ENCODE measurements around the gene IL18. TPM values are rescaled to one million over a fixed set of nuclear protein-coding genes. Genes with fewer than 3 reads are reported as not detected.

IL18 gene
- total RNA-seq, 4 donors from 2014 or later, result 1.2 to 6.8 (median 3.9) TPM

DNA sequence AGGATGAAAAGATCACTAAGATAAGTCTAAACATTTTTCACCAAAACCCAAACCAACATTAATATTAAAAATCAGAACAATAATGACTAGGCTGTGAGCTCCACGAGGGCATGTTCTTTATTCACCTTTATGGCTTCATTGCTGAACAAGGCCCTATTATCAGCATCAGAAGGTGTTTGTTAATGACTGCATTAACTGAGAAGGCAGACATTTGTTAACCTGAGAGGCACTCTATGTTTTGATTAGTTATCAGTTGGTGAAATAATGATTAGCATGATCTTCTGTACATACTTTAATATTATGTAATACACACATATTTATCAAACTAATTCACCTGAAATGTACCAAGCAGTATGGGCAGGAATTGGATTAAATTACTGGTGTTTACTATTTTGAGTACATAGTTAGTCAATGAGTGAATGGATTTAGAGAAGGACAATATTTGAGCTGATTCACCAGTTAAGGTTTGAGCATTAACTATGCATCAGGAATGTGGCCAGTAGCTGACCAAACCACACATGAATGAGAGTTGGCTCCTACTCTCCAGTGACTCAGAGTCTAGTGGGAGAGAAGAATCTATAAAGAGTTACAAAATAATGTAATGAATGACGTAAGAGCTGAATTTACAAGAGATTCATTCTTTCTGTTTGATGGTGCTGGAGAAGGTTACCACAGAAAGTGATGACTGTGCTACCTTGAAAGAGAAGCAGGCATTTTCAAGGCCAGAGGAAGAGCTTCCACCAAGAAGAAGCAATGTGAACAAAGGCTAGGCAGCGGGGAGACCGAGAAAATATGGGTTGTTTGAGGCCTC is 6.7 kb downstream of the IL18 start:
- Histone ChIP-seq H3K4me3 (no peak overlapping the region), H3K27ac (no peak overlapping the region), H3K4me1 (no peaks in the 10 kb centered on the region), H3K36me3 (no peaks in the 10 kb centered on the region), H3K27me3 (no peaks in the 10 kb centered on the region), H3K9me3 (no peaks in the 10 kb centered on the region)
- no peak for TF ChIP-seq POLR2A (IDR thresholded peaks at IDR 0.05)
- TF ChIP-seq, protein P1, sequence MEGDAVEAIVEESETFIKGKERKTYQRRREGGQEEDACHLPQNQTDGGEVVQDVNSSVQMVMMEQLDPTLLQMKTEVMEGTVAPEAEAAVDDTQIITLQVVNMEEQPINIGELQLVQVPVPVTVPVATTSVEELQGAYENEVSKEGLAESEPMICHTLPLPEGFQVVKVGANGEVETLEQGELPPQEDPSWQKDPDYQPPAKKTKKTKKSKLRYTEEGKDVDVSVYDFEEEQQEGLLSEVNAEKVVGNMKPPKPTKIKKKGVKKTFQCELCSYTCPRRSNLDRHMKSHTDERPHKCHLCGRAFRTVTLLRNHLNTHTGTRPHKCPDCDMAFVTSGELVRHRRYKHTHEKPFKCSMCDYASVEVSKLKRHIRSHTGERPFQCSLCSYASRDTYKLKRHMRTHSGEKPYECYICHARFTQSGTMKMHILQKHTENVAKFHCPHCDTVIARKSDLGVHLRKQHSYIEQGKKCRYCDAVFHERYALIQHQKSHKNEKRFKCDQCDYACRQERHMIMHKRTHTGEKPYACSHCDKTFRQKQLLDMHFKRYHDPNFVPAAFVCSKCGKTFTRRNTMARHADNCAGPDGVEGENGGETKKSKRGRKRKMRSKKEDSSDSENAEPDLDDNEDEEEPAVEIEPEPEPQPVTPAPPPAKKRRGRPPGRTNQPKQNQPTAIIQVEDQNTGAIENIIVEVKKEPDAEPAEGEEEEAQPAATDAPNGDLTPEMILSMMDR (IDR thresholded peaks at IDR 0.05), result no peak
- DNase-seq, result no peak
- intact Hi-C loops (cut with DNase I; ENCODE audit: low total_unique reads), result no loop called here

DNA sequence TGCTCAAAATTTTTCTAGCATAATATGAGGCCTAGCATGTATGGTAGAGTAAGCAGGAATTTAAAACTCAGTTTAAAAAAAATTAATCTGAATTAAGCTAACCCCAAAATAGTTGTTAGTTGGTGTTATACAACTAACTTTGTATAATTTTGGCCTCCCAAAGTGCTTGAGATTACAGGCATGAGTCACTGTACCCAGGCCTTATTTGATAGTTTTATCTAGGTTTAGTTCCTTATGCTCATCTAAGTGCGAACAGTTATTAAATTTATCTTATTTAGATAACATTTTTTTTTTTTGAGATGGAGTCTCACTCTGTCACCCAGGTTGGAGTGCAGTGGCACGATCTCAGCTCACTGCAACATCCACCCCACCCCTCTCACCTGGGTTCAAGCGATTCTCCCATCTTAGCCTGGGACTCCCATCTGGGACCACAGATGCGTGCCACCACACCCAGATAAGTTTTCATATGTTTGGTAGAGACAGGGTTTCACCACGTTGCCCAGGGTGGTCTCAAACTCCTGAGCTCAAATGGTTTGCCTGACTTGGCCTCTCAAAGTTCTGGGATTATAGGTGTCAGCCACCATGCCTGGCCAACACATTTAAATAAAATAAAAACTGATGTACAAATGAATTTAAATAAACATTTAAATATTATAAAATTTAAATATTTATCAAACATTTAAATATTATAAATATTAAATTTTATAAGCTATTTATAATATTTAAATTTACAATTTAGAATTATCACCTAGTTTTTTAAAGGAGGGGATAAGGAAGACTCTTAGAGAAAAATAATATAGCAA is 7.5 kb downstream of the IL18 start:
- no peak for DNase-seq
- no peaks in the 10 kb centered on the region for H3K27me3 ChIP-seq
- no peaks in the 10 kb centered on the region for H3K4me1 ChIP-seq
- no peak overlapping the region for H3K4me3 ChIP-seq
- TF ChIP-seq, protein P1 (IDR thresholded peaks at IDR 0.05), result no peak
- no peak for TF ChIP-seq POLR2A (IDR thresholded peaks at IDR 0.05)
- no peaks in the 10 kb centered on the region for H3K9me3 ChIP-seq
- no peaks in the 10 kb centered on the region for H3K36me3 ChIP-seq
- intact Hi-C loops (cut with DNase I; ENCODE audit: low total_unique reads), result no loop called here
- H3K27ac ChIP-seq, result no peak overlapping the region

DNA sequence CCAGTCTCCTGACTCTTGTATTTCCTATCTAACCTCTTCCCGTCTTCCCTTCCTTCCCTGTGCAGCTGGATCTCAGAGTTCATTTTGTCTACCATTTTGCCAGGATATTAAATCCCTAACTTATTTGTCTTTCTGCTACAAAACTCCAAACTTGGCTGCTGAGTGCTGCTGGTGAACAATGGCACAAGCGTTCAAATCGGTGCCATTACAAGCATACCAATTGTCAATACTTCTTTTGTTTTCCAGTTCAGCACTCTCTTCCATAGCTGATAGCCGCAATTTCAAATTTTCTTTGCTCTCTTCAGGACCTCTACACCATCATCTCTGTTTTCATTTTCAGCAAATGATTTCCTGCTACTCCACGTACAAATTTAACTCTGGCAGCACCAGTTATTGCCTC is 13.4 kb downstream of the IL18 start:
- TF ChIP-seq POLR2A (IDR thresholded peaks at IDR 0.05), result no peak
- TF ChIP-seq, protein P1 (IDR thresholded peaks at IDR 0.05), result no peak
- Histone ChIP-seq H3K27me3 (no peaks in the 10 kb centered on the region), H3K4me3 (no peak overlapping the region), H3K4me1 (no peaks in the 10 kb centered on the region), H3K27ac (no peak overlapping the region), H3K9me3 (no peaks in the 10 kb centered on the region), H3K36me3 (no peaks in the 10 kb centered on the region)
- intact Hi-C loops (cut with DNase I; ENCODE audit: low total_unique reads), result no loop called here
- DNase-seq, result no peak

DNA sequence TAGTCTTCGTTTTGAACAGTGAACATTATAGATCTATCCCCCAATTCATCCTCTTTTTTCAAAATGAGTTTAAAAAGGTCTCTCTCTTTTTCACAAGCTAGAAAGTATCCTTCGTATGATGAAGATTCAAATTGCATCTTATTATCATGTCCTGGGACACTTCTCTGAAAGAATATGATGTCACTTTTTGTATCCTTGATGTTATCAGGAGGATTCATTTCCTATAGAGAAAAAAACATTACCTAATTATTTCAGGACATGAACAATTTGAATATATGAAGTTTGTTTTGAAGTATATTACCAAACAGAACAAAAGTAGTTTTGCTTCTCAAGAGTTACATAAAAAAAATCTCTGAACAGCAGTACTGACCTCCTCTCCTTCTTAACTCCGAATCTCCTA is 20.3 kb downstream of the IL18 start:
- intact Hi-C loops (cut with DNase I; ENCODE audit: low total_unique reads), result no loop called here
- H3K9me3 ChIP-seq, result no peaks in the 10 kb centered on the region
- no peak overlapping the region for H3K4me3 ChIP-seq
- no peaks in the 10 kb centered on the region for H3K4me1 ChIP-seq
- TF ChIP-seq POLR2A (IDR thresholded peaks at IDR 0.05), result no peak
- TF ChIP-seq, protein P1 (IDR thresholded peaks at IDR 0.05), result no peak
- no peaks in the 10 kb centered on the region for H3K27me3 ChIP-seq
- H3K36me3 ChIP-seq, result no peaks in the 10 kb centered on the region
- DNase-seq, result no peak
- no peak overlapping the region for H3K27ac ChIP-seq

DNA sequence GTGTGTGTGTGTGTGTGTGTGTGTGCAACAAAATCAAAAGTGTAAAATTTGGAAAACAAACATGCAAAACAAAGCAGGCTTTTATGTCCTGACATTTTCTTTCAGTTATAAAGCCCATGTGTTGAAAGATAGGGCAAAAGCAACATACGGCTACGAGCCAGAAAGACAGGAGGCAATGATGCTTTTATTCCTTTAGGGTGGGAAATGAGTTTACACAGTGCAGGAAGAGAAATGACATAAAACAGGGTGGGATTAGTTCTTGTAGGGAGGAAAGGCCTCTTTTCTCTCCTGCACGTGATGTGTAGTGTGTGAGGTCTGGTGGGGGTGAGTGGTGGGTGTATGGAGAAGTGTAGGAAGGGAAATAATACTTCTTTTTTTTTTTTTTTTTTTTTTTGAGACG is 29.4 kb downstream of the IL18 start:
- Histone ChIP-seq H3K27ac (no peak overlapping the region), H3K4me3 (no peak overlapping the region), H3K27me3 (no peaks in the 10 kb centered on the region), H3K36me3 (no peaks in the 10 kb centered on the region), H3K4me1 (no peaks in the 10 kb centered on the region), H3K9me3 (no peaks in the 10 kb centered on the region)
- intact Hi-C loops (cut with DNase I; ENCODE audit: low total_unique reads), result no loop called here
- DNase-seq, result no peak
- TF ChIP-seq, protein P1 (IDR thresholded peaks at IDR 0.05), result no peak
- TF ChIP-seq POLR2A (IDR thresholded peaks at IDR 0.05), result no peak
